ENCODE measurements around the gene NETO1.

Gene NETO1

GRCh38 chr18:72840109-72840508 lies 27.7 kb downstream of the NETO1 start:
- DNase-seq, result no peak

GRCh38 chr18:72834731-72835130 lies 33.1 kb downstream of the NETO1 start:
- no peak for DNase-seq

- no peak for DNase-seq
These were observed 34.3 kb downstream of the NETO1 start for GRCh38 chr18:72833471-72833870.

- DNase-seq, result no peak
These were observed 37.7 kb downstream of the NETO1 start for GRCh38 chr18:72830109-72830508.

GRCh38 chr18:72828601-72829000 lies 39.2 kb downstream of the NETO1 start:
- DNase-seq, result no peak

DNA sequence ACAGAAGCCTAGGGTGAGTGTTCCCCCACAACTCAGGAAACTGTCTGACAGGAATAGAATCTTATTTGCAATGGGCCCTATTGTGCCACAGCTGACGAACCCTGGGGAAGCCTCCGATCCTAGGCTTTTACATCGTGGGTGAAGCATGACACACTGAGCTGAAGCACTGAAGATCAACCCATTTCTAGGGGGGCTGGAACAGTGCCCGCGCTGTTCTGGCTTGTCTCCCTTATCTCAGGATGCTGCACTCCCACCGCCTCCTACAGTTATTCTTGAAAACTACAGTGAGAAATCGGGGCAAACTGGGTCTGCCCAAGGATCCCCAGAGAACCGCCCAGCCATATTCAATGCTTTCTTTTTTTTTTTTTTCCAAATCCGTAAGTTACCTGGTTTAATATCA lies 41.1 kb downstream of the NETO1 start:
- no peak for DNase-seq

DNA sequence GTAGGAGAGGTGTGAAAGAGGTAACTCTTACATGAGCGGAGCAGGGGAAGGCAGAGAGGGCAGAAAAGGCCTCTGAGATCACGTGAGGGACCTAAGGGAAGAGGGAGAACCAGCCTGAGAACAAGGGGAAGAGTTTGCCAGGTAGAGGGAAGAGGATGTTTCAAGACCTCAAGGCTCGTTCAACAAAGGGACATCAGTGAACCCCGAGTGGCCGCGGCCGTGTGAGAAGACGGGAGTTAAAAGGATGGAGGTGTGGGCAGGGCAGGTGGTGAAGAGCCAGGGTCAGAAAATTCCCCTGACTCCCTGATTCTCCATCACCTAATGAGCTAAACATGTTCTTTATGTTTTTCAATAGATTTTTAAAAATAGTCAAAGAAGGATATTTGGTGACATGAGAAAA lies 44.4 kb downstream of the NETO1 start:
- no peak for DNase-seq

- no peak for DNase-seq
These were observed 45.6 kb downstream of the NETO1 start for GRCh38 chr18:72822202-72822601.

DNA sequence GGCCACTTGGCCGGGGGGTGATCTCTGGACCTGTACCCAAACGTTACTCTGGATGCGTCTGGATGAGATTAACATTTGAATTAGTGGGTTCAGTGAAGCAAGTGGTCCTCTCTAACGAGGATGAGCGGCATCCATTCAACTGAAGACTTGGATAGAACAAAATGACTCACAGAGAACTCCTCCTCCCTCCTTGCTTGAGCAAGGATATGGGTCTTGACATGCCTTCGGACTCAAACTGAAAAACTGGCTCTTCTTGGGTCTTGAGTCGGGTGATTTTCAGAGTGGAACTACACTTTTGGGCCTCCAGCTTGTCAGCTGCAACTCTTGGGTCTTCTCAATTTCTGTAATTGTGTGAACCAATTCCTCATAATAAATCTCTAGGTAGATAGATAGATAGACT lies 47.2 kb downstream of the NETO1 start:
- no peak for DNase-seq

DNA sequence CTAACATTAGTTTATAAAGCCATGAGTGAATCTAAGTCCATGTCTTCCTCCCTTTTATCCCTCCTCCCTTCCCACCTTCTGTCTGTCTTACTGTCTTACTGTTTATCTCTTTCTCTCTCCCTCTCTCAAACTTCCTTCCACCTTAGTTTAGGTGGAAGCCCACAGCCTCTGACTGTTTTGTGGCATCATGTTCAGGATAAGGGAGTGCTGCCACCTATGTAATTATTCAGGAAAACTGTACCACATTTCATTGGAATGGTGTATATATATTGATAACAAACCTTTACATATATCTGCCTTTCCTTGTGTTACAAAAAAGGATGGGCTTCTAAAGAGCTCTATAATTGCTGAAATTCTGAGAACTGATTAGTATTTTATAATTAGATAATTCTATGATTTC lies 48.7 kb downstream of the NETO1 start:
- DNase-seq, result no peak

- no peak for DNase-seq
These were observed 56.7 kb downstream of the NETO1 start for GRCh38 chr18:72811047-72811446.

- no peak for DNase-seq
These were observed 59.1 kb downstream of the NETO1 start for GRCh38 chr18:72808680-72809079.

GRCh38 chr18:72799106-72799505 lies 68.7 kb downstream of the NETO1 start:
- DNase-seq, result no peak

- no peak for DNase-seq
These were observed 84.3 kb downstream of the NETO1 start for GRCh38 chr18:72783530-72783929.

GRCh38 chr18:72774914-72775313 lies 92.9 kb downstream of the NETO1 start:
- DNase-seq, result no peak

DNA sequence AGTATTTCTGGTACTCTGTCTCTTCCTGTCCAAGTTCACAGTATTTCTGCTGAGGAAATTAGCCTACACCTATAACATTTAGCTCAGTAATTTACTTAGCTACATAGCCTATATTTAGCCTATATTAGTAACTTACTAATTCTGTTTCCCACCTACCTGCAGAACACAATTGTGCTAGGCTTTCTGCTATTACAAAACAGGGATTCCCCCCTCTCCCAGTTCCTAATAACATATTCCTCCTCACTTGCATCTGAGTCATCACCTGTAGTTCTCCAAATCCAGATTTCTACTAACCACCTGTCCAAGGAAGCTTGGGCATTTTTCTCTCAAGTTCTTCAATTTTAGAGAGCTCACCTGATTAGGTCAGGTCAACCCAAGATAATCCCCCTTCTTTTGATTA lies 94.9 kb downstream of the NETO1 start:
- no peak for DNase-seq

DNA sequence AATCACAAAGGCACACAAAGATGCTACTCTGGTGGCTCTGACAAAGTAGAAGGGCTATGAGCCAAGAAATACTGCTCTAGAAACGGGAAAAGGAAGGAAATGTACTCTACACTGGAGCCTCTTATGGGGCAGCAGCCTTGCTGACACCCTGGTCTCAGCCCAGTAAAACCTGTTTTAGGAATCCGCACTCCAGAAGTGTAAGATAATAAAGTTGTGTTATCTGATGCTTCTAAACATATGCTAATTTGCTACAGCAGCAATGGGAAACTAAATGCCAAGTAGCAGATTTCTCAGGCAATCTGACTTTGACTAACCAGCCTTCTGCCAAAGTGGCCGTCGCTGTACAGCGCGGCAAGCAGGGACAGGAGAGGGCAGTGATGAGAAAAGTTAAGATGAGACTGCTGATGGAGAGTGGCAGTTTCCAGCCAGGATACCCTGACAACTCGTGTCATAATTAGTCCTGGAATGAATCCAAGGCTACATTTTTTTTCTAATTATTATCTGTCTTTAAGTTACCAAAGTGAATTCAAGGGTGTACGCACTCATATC lies 99.0 kb downstream of the NETO1 start:
- DNase-seq, result no peak

- DNase-seq, result no peak
These were observed 105.2 kb downstream of the NETO1 start for GRCh38 chr18:72762515-72763122.

DNA sequence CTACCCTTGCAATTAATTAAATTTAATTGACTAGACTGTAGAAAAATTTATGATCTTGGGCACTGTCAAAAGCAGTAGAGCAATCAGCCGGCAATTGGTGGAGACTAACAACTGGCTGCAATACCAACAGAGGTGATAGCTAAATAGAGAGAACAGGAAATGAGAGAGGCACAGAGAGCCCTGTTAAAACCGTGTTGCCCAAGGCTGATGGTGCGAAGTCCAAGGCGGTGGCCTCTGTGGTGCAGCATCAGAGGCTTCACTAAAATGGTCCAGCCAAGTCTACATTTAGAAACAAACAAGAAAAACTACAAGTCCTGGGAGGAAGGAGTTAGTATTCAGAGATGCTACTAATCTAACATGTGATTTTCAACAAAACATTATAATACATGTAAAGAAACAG lies 115.6 kb downstream of the NETO1 start:
- no peak for DNase-seq

- DNase-seq, result no peak
These were observed 125.8 kb downstream of the NETO1 start for GRCh38 chr18:72742002-72742401.

GRCh38 chr18:72738136-72738535 lies 129.7 kb downstream of the NETO1 start:
- DNase-seq, result no peak

DNA sequence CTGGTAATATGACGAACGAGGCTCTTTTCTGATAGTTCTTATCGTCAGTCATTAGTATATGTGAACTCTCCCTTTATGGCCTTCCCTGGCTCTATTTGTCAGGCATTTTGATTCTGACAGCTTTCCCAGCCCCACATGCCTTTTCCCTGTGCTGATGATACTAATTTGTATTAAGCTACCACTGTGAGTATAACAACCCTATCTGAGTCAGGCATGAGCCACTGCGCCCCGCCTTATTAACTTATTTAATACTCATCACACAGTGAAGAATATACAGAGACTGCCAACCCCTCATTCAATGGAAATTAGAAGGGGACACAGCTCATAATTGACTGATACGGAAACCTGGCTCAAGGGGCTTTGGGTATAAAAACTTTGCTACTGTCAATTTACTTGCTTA lies 140.0 kb downstream of the NETO1 start:
- no peak for DNase-seq

DNA sequence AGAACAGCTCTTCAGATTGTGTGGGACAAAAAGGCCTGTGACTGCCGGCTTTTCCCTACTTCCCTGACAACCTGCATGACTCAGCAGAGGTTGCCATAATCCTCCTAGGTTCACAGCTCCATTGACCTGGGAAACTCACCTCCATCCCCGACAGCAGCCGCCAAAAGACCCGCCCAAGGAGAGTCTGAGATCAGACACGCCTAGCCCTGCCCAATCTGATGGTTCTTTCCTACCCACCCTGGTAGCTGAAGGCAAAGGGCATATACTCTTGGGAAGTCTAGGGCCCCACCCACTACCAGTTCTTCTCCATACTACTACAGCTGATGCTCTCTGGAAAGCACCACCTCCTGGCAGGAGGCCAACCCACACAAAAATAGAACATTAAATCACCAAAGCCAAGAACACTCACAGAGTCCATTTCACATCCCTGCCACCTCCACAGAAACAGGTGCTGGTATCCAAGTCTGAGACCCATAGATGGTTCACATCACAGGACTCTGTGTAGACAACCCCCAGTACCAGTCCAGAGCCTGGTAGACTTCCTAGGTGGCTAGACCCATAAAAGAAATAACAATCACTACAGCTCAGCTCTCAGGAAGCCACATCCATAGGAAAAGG lies 140.6 kb downstream of the NETO1 start:
- DNase-seq, result no peak

DNA sequence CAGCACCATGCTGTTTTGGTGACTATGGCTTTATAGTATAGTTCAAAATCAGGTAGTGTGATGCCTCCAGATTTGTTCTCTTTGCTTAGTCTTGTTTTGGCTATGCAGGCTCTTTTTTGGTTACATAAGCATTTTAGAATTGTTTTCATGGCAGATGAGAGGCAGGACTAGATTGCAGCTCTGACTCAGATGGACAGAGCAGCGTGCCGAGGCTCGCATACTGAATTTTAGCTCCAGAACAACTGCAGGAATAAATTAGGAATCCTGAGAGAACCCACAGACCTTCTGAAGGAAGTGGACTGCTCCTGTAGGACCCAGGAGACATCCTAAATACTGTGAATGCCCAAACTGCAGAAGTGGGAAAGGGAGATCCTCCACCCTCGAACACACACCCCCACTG lies 141.6 kb downstream of the NETO1 start:
- DNase-seq, result no peak

DNA sequence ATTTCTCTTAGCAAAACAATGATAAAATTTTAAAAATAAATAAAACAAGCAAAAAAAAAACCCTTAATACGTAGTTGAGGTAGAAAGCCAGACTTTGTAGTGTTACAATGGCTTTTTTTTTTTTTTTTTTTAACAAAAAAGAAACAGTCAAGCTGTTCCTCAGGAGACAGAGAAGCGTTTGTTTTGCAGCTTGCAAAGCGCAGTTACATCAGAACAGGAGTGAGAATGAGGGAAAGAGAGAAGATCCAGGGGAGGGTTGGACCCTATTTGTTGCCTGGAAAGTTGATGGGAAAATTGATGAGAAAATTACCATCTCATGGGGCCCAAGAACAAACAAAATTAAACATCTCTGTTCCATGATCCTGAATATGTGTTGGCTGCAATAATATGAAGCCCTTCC lies 146.5 kb downstream of the NETO1 start:
- no peak for DNase-seq

Measured in activated T-cell treated with anti-CD3 and anti-CD28 coated beads for 4 hours (primary cell).